AG09309 (cell line): Measurements from ENCODE around the gene KLHL12.

Source experiments
- DNase-seq: peaks from one replicate; pipeline ENCODE4 v3.0.0-alpha.2; 2010; ENCODE audit warnings: low read depth
- H3K4me3 ChIP-seq: 2 replicates; pipeline ENCODE4 v1.5.1; 2011; ENCODE audit warnings: mild to moderate bottlenecking, low read depth, low read length, moderate library complexity; ENCODE audit not compliant: control insufficient read depth
- TF ChIP-seq, protein P1 (sequence below): IDR thresholded peaks from 2 replicates; pipeline ENCODE4 v1.5.1; 2011; ENCODE audit warnings: mild to moderate bottlenecking, low read depth, low read length, inconsistent platforms; ENCODE audit not compliant: insufficient read depth, control insufficient read depth; ENCODE audit errors: missing control alignments

Gene KLHL12

DNA sequence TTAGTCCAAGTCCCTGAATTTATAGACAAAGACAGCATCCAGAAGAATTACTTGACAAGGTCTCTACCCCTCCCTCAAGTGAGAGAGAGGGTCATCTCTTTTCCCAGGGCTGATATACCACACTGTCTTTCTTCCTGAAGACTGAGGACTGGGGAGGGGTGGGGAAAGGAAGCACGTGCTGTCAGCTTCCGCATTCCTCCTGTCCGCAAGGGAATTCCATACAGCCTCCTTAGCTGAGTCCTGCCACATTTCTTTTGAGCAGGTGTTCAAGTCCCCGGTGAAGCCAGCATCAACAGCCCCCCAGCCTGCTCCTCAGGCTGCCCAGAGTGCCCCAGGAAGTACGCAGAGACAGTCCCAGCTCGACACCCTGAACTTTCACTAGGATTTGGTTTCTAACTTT, 82.1 kb downstream of the KLHL12 start:
- no peak for DNase-seq
- no peak overlapping the region for H3K4me3 ChIP-seq
- TF ChIP-seq, protein P1, sequence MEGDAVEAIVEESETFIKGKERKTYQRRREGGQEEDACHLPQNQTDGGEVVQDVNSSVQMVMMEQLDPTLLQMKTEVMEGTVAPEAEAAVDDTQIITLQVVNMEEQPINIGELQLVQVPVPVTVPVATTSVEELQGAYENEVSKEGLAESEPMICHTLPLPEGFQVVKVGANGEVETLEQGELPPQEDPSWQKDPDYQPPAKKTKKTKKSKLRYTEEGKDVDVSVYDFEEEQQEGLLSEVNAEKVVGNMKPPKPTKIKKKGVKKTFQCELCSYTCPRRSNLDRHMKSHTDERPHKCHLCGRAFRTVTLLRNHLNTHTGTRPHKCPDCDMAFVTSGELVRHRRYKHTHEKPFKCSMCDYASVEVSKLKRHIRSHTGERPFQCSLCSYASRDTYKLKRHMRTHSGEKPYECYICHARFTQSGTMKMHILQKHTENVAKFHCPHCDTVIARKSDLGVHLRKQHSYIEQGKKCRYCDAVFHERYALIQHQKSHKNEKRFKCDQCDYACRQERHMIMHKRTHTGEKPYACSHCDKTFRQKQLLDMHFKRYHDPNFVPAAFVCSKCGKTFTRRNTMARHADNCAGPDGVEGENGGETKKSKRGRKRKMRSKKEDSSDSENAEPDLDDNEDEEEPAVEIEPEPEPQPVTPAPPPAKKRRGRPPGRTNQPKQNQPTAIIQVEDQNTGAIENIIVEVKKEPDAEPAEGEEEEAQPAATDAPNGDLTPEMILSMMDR: no peak

DNA sequence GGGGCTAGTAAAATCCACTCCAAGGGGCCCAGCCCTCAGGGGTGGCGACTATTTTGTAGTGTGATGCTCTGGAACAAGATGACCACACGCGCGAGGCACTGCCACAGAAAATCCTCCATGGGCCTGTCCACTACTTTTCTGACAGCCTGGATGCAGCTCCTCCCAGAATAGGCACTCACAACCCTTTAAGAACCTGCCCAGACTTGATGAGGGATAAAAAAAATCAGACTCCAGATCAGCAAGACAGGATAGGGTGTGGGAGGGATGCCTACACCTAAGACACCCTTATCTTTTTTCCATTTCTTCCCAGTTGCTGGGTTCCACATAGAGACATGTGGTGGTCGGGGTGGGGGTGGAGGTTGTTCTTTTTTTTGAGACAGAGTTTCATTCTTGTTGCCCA, 82.8 kb downstream of the KLHL12 start:
- H3K4me3 ChIP-seq: no peak overlapping the region
- DNase-seq: no peak
- TF ChIP-seq, protein P1: no peak

DNA sequence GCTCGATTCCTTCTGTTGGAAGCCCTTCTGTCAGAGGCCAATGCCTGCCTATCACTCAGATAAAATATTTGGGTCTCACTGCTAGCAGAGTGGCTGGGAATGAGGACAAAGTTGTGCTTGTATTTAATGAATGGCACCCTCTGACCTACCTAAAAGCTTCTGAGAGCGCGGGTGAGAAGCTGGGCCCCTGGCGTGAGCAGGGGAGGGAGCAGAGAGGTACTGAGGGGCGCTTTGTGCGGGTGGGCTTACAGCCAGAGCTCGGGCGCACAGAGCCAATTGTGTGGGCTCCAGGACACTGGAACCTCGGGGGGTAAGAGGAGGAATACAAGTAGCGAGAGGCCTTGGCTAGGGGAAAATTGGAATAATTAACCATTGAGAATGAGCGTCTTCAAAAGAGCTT, 84.0 kb downstream of the KLHL12 start:
- DNase-seq: no peak
- H3K4me3 ChIP-seq: no peak overlapping the region
- TF ChIP-seq, protein P1: no peak
